ENCODE measurements around the gene NLGN1. TPM values are rescaled to one million over a fixed set of nuclear protein-coding genes. Genes with fewer than 3 reads are reported as not detected.

The NLGN1 gene
- polyA plus RNA-seq, 12 donors = 1.3 to 4.3 (median 1.9) TPM; not detected in 1

DNA sequence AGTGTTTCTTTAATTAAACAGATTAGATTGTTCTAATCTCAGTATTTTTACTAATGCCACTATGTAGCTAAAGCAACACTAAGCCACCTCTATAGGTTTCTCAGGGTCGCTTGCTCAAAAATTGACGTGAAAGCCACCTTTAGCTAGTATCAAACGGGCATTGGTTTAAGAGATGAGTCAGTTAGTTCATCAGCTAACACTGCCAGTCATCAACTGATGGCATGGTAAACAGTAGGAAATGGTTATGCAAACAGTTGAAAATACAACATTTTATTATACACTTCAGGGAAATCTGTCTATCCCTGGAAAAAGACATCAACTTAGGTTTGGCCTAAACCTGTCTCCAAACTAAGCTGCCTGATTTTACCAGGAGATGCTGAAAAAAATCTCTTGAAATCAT, 879.3 kb downstream of the NLGN1 start:
- no peak for DNase-seq

DNA sequence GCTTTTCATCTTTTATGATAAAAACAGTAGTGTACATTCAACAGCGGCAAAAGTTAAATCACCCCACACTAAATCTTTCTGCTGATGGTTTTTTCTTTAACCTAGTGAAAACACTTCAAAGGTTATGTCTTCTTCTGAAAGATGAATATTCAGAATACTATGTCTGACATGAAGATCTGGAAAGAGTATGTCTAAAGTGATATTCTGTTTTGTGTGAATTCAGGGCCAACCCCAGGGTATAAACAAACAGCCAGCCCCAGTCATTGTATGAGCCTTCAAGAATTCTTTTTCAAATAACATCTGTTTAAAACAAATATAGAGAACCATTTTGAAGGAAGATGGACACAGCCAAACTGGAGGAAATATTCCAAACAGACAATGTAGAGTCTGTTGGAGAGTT, 880.5 kb downstream of the NLGN1 start:
- no peak for DNase-seq

GRCh38 chr3:174280186-174280585, 882.6 kb downstream of the NLGN1 start:
- no peak for DNase-seq

DNA sequence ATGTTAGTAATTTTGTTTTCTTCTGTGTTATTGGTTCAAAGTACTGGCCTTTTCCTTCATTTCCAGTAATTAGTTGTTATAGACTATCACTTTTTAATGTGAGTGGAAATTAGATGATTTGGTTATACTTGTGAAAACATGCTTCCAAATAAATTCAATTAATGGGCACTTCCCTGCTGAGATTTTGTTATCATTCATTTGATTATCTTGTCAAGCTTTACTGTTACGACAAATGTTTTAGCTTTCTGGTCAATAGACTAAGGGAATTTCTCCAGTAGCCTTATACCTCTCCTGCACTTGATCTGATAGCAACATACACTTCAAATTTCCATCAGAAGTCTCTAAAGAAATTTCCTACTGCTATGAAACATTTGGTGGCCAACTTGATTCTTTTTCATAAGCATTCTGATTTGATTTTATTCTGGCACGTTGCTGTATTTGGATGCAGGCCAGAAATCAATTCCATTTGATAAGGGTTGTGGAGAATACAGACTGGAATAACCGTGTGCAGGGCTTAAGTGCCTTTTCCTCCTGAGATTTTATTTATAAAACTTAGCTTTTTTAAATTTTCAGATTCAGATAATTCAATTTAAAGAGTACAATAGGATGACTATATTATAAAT, 887.8 kb downstream of the NLGN1 start:
- DNase-seq = no peak

- DNase-seq = no peak
These were observed 890.2 kb downstream of the NLGN1 start for GRCh38 chr3:174287705-174288104.

GRCh38 chr3:174294616-174295015, 897.1 kb downstream of the NLGN1 start:
- DNase-seq = no peak

- no peak for DNase-seq
These were observed 898.0 kb downstream of the NLGN1 start for GRCh38 chr3:174295306-174296092.

DNA sequence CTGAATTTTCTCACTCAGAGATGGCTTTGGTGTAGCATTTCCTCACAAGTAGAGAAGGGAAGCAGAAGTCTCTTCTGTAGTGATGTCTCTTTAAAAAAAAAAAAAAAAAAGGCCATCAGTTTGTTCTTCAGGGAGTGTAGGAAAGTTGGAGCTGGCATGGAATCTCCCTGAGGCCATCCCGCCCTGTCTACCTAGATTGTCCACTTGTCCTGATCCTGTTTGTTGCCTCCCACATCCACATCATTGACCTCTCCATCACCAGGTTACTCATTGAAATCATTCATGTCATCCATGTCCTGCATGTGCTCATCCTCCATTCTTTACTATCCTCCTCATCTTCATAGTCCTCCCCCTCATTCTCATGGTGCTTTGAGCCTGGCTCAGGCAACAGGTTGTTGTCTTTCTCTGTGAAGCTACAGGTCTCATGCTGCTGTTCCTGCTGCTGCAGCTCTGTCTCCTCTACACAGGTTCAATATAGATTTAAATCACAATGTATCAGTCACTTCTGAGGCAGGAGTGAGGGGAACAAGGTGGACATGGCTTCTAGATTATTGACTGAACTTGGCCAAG, 905.3 kb downstream of the NLGN1 start:
- no peak for DNase-seq

DNA sequence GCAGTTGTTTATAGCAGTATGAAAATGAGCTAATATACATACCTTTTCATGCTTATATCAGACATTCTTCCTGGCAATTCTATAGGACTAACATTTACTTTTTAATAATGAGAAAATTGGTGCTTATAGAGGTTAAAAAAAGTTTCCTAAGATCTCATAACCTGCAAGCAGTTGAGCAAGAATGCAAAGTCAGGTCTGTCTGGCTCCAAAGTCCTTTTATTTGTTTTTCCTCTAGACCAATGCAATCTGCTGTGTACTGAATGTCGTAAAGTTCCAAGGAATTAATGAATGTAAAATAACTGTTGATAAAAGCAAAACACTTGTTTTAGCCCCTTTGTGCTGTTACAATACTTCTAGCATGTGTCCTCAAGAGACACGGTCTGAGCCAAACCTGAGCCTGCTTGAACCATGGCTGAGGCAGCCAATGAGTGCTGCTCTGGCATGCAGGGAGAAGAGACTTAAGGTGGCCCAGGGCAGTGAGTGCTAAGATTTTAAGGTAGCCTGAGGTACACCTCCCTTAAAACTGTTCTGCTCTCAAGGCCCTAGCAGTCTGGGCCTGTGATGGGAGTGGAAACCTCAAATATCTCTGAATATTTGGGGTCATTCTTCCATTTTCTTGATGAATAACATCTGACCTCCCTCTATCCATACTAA, 906.5 kb downstream of the NLGN1 start:
- no peak for DNase-seq

DNA sequence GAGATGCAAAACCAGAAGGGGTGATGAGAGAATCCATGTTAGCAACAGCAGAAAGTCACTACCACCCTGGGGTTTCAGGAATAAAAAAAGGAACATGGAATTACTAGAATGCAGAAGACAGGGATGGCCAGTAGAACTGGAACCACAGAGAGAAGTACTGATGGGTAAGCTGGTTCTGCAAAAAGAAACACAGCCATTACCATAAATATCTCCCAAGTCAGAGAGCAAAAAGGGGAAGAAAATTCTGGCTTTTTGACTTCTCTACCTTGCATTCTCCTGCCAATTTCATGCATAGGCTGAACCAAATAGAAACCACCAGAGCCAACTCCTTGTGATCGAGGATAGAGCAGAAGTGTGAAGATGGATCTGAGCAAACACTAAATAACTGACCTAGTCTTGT, 911.2 kb downstream of the NLGN1 start:
- DNase-seq = no peak

- DNase-seq = no peak
These were observed 913.0 kb downstream of the NLGN1 start for GRCh38 chr3:174310475-174310983.

- DNase-seq = no peak
These were observed 917.7 kb downstream of the NLGN1 start for GRCh38 chr3:174315225-174315624.

- DNase-seq = no peak
These were observed 919.5 kb downstream of the NLGN1 start for GRCh38 chr3:174317005-174317404.

DNA sequence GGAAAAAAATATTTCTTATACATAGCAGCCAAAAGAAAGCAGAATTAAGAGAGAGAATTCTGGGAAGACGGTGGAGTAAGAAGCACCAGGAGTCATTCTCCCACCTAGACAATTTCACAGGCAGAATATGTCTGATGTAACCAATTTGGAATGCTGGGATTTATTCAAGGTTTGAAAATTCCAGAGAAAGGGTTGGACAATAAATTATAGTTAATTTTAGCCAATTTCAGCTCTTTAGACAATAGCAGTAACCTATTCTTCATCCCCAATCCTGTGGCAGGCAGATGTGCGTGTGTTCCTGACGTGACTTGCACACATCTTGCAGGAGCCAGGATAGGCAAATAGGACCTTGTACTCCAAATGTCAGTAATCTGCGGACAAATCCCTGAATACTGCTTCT, 920.6 kb downstream of the NLGN1 start:
- DNase-seq = no peak

GRCh38 chr3:174321548-174321947, 924.0 kb downstream of the NLGN1 start:
- no peak for DNase-seq

DNA sequence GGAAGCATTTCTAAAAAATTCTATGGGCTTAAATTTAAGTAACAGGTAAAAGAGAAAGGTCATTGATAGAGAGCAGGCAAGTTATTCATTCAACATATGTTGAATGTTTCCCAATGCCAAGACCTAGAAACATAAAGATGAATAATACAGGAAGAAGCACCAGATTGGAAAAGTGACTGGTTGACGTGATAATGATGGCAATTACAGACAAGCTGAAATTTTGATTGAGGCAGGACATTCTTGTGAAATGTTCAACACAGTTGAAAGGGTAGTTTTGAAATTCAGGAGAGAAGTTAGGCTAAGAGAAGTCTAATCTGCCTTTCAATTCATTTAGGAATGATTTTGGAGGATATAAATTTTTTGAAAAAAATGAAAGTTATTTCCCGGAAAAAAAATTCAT, 925.2 kb downstream of the NLGN1 start:
- DNase-seq = no peak

DNA sequence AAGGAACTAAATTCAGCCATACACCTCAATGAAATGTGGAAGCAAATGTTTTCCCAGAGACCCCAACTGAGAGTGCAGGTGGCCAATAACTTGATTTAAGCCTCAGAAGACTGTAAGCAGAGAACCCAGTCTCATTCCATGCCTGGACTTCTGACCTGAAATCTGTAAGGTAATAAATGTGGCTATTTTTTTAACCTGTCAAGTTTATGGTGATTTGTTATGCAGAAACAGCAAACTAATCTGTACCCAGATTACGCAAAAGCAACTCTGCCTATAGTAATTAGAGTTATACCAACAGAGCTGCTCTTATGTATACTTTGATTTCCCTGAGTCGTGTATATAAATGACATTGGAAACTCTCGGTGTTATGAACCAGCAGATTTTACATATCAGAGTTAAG, 927.6 kb downstream of the NLGN1 start:
- no peak for DNase-seq

DNA sequence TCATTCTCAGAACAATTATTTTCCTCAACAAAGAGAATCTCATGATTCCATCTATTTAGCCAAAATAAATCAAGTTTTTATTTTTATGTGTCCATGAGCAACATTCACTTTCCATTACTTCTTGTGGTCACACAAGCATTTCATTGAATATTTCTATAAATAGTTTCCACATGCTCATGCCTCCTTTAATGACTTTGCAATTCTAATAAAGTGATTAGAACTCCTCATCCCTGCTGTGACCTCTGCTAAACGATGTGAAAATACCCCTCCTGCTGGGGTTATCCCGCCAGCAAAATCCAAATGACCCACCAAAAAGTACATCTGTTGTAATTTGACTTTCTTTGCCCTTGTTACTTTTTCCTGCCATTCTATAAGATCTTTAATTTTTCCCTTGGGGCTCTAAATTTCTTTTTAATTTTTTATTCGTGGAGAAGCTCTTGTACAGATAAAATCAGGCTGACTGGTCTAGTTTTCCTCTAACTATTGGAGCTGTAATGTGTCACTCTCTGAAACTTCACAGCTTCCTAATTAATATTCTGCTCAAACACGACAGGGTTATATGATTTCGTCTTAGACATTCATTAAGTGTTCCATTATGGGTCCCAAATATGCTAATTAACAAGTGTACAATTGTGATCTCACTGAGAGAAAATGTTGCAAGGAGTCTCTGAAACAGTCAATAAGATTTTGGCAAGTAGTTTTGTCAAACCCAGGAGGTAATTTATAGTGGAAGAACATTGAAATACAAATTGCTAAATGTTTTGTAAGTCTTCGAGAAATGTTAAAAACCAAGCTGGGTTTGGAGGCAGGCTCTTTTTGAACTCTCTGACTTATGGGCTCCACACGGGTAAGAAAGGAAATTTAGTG, 928.5 kb downstream of the NLGN1 start:
- DNase-seq = peak; percentile 35

DNA sequence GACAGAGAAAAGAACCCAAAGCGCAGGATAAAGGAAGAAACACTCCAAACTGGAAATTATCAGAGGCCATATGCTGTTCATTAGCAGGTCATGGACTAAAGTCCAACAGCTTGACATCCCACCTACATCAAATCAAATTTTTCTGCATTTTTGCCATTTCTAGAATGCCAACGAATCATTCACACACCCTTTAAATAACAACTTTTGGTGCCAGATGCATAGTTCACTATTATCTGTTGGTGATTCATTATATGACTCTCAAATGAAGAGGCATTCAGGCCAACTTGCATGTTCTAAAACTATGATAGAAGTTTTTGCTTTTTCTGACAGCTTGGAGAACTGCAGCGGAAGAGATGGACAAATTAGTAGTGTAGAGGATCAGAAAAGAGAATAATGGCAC, 931.8 kb downstream of the NLGN1 start:
- no peak for DNase-seq

DNA sequence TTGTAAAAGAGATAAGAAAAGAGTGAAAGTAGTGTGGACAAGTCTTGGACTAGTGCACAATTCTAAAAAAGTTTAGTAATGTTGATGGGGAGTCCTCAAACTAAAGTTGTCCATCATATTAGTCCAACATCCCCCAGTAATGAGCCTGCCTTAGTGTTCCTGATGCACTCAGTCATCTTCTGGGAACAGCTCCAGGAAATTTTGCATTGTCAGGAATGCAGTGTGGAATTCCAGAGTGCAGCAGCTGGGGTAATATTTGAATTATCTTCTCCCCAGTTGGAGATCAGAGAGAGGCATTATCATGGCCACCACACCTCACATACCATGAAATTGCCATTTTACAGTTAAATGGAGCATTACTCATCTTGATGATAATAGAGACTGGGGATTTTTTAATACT, 932.8 kb downstream of the NLGN1 start:
- DNase-seq = peak; percentile 59

- no peak for DNase-seq
These were observed 933.7 kb downstream of the NLGN1 start for GRCh38 chr3:174331095-174331800.

Measured in muscle of arm (tissue), 12 donors.